ENCODE measurements around the gene ARL6IP5. TPM values are rescaled to one million over a fixed set of nuclear protein-coding genes. Genes with fewer than 3 reads are reported as not detected.

The ARL6IP5 gene
- total RNA-seq, 1 experiment from 2014 or later = 25.4 TPM

DNA sequence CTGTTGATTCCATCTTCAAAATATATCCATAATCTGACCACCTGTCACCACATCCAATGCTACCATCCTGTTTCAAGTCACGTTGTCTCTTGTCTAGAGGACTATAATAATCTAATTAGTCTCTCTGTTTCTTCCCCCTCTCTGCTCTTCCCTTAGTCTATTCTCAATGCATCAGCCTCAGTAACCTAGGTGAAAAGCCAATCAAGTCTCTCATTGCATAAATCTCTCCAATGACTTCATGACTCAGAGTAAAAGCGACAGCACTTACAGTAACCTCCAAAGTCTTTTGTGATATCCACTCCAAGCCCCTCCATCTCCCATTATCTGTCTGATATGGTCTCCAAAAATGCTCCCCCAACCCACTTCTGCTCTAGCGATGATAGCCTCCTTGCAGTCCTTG lies 11.8 kb upstream of the ARL6IP5 start:
- H3K4me2 ChIP-seq (ENCODE audit: low read length) = no peak overlapping the region
- TF ChIP-seq EZH2phosphoT487 (IDR thresholded peaks at IDR 0.05; ENCODE audit: borderline replicate concordance, low read length) = no peak
- TF ChIP-seq, protein P1, sequence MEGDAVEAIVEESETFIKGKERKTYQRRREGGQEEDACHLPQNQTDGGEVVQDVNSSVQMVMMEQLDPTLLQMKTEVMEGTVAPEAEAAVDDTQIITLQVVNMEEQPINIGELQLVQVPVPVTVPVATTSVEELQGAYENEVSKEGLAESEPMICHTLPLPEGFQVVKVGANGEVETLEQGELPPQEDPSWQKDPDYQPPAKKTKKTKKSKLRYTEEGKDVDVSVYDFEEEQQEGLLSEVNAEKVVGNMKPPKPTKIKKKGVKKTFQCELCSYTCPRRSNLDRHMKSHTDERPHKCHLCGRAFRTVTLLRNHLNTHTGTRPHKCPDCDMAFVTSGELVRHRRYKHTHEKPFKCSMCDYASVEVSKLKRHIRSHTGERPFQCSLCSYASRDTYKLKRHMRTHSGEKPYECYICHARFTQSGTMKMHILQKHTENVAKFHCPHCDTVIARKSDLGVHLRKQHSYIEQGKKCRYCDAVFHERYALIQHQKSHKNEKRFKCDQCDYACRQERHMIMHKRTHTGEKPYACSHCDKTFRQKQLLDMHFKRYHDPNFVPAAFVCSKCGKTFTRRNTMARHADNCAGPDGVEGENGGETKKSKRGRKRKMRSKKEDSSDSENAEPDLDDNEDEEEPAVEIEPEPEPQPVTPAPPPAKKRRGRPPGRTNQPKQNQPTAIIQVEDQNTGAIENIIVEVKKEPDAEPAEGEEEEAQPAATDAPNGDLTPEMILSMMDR (conservative IDR thresholded peaks at IDR 0.05; ENCODE audit: low read depth, low read length) = no peak
- no peak for TF ChIP-seq EZH2 (IDR thresholded peaks at IDR 0.05; ENCODE audit: low read length, unreplicated experiment)
- H4K20me1 ChIP-seq (ENCODE audit: low read length) = no peaks in the 10 kb centered on the region
- no peaks in the 10 kb centered on the region for H3K9me2 ChIP-seq (replicated peaks; ENCODE audit: low read length)
- DNase-seq (no peak), ATAC-seq (no peak)
- peaks cover 8% of the 10 kb centered on the region for H3K79me2 ChIP-seq (ENCODE audit: low read length)
- BruUV-seq (replicated peaks) = no TSS peak
- no peaks in the 10 kb centered on the region for H3K9me3 ChIP-seq (ENCODE audit: low read length)
- H3K27me3 ChIP-seq (ENCODE audit: low read length) = no peaks in the 10 kb centered on the region
- no peak overlapping the region for H3K4me3 ChIP-seq (ENCODE audit: low read length)
- ChIA-PET CTCF (no interaction called here), POLR2A (ENCODE audit: unreplicated experiment) (no interaction called here)
- H2AFZ ChIP-seq (ENCODE audit: low read length) = no peak overlapping the region
- H3F3A ChIP-seq (ENCODE audit: low read length, unreplicated experiment) = no peaks in the 10 kb centered on the region
- no peak overlapping the region for H3K9ac ChIP-seq (ENCODE audit: low read length)
- H3K27ac ChIP-seq (ENCODE audit: low read length) = no peak overlapping the region
- no peaks in the 10 kb centered on the region for H3K4me1 ChIP-seq (ENCODE audit: insufficient read depth, low read length)
- intact Hi-C loops (cut with micrococcal nuclease) = no loop called here
- H3K36me3 ChIP-seq (ENCODE audit: low read depth, low read length) = no peaks in the 10 kb centered on the region

DNA sequence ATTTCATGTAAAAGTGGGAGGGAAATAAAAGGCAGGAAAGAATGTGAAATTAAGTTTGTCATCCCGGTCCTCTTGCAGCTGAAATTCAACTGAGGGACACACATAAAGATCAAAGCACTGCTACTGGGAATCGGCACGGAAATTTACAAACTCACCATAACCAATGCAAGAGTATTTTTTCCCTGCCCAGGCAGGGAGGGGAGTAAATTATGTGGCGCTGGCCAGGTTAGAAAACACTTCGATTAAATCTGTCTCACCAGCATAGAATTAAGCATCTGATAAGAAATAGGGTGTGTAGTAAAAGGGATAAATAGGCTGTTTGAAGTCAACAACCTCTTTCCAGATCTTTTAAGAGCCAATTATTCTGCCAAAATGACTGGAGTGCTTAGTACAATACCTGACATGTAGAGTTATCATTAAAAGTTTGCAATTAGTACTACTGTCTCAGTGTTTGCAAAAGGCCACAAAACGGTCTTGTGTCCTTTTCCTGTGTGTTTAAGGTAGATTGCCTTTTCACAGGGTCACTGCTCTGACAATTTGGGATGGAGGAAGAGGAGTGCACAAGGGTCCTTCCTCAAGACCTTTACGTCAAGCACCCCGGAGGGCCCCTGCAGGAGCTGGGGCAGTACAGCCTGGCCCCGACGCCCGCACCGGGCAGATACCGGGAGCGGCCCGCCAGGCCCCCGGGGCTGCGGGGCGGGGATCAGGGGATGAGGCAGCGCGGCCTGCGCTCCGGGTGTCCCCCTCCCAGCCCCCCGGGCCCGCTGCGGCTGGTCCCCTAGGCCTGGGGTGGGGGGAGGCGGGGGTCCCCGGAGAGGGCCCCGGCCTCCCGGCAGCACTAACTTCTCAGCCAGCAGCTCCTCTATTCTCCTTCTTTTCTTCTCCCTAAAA lies 5.2 kb upstream of the ARL6IP5 start:
- Histone ChIP-seq H3K9ac (ENCODE audit: low read length) (peak overlapping the region; percentile 84), H3K4me1 (ENCODE audit: insufficient read depth, low read length) (peaks cover 26% of the 10 kb centered on the region), H3K4me2 (ENCODE audit: low read length) (peak overlapping the region; percentile 84), H3K36me3 (ENCODE audit: low read depth, low read length) (no peaks in the 10 kb centered on the region), H4K20me1 (ENCODE audit: low read length) (0 out of 2 replicates have a peak, but pooled peaks cover 4% of the 10 kb centered on the region), H3K9me2 (replicated peaks; ENCODE audit: low read length) (no peaks in the 10 kb centered on the region), H2AFZ (ENCODE audit: low read length) (no peak overlapping the region), H3K79me2 (ENCODE audit: low read length) (peaks cover 29% of the 10 kb centered on the region), H3K4me3 (ENCODE audit: low read length) (peak overlapping the region; percentile 78), H3K9me3 (ENCODE audit: low read length) (no peaks in the 10 kb centered on the region), H3K27me3 (ENCODE audit: low read length) (no peaks in the 10 kb centered on the region), H3K27ac (ENCODE audit: low read length) (no peak overlapping the region), H3F3A (ENCODE audit: low read length, unreplicated experiment) (no peaks in the 10 kb centered on the region)
- TF ChIP-seq EZH2phosphoT487 (IDR thresholded peaks at IDR 0.05; ENCODE audit: borderline replicate concordance, low read length) = no peak
- no peak for TF ChIP-seq EZH2 (IDR thresholded peaks at IDR 0.05; ENCODE audit: low read length, unreplicated experiment)
- TF ChIP-seq, protein P1 (conservative IDR thresholded peaks at IDR 0.05; ENCODE audit: low read depth, low read length) = no peak
- intact Hi-C loops (cut with micrococcal nuclease) = no loop called here
- no peak for DNase-seq
- ATAC-seq = peak; percentile 25
- CTCF ChIA-PET = no interaction called here
- BruUV-seq (replicated peaks) = TSS peak; percentile 68
- POLR2A ChIA-PET (ENCODE audit: unreplicated experiment) = no interaction called here

All from PC-3 (cell line).